NOMO-1 (cell line): Measurements from ENCODE around the gene SGCD.
"Not testable (repeated sequence)": the region's sequence is repeated elsewhere in the genome, so short reads cannot be mapped to it uniquely, and the experiment has no call there.

Experiments
- DNase-seq, 2 experiments: peaks; one replicate each; lab custom pipeline; 2025; ENCODE audit not compliant: unreplicated experiment in 2 of 2; lab: John Stamatoyannopoulos, UW

SGCD gene

GRCh38 chr5:156617426-156617825, 290.5 kb downstream of the SGCD start:
- DNase-seq, result no peak

GRCh38 chr5:156618601-156619000, 291.6 kb downstream of the SGCD start:
- DNase-seq, result no peak

GRCh38 chr5:156621719-156622118, 294.8 kb downstream of the SGCD start:
- no peak for DNase-seq

GRCh38 chr5:156623381-156624040, 296.5 kb downstream of the SGCD start:
- no peak for DNase-seq

- DNase-seq, result no peak
These were observed 297.7 kb downstream of the SGCD start for GRCh38 chr5:156624686-156625085.

GRCh38 chr5:156628421-156628820, 301.5 kb downstream of the SGCD start:
- DNase-seq, result no peak

GRCh38 chr5:156631005-156631404, 304.0 kb downstream of the SGCD start:
- no peak for DNase-seq

GRCh38 chr5:156634301-156634700, 307.3 kb downstream of the SGCD start:
- no peak for DNase-seq

GRCh38 chr5:156640691-156641241, 313.8 kb downstream of the SGCD start:
- DNase-seq, result no peak

GRCh38 chr5:156641686-156642085, 314.7 kb downstream of the SGCD start:
- DNase-seq, result no peak

- no peak for DNase-seq
These were observed 320.1 kb downstream of the SGCD start for GRCh38 chr5:156647034-156647451.

GRCh38 chr5:156654444-156654843, 327.5 kb downstream of the SGCD start:
- DNase-seq, result no peak

GRCh38 chr5:156655732-156656131, 328.8 kb downstream of the SGCD start:
- DNase-seq, result no peak

GRCh38 chr5:156664832-156665231, 337.9 kb downstream of the SGCD start:
- not testable (repeated sequence) for DNase-seq

- not testable (repeated sequence) for DNase-seq
These were observed 339.7 kb downstream of the SGCD start for GRCh38 chr5:156666686-156667085.

GRCh38 chr5:156667616-156668015, 340.7 kb downstream of the SGCD start:
- no peak for DNase-seq

- DNase-seq, result no peak
These were observed 342.5 kb downstream of the SGCD start for GRCh38 chr5:156669416-156669815.

- no peak for DNase-seq
These were observed 343.7 kb downstream of the SGCD start for GRCh38 chr5:156670615-156671014.

GRCh38 chr5:156675395-156675794, 348.4 kb downstream of the SGCD start:
- DNase-seq, result no peak

GRCh38 chr5:156677963-156678362, 351.0 kb downstream of the SGCD start:
- DNase-seq, result no peak

GRCh38 chr5:156678484-156678883, 351.5 kb downstream of the SGCD start:
- no peak for DNase-seq

- DNase-seq, result no peak
These were observed 353.9 kb downstream of the SGCD start for GRCh38 chr5:156680831-156681230.

- DNase-seq, result no peak
These were observed 354.3 kb downstream of the SGCD start for GRCh38 chr5:156681265-156681664.
